GM19238 (cell line): ENCODE results near the gene SMURF2.
A peak's percentile ranks its signal among the peaks of the same experiment; 100 is the strongest.

ENCODE experiments used
- DNase-seq: peaks from one replicate; pipeline ENCODE4 v3.0.0; 2011; ENCODE audit warnings: low spot score; ENCODE audit not compliant: insufficient read length

The SMURF2 gene

DNA sequence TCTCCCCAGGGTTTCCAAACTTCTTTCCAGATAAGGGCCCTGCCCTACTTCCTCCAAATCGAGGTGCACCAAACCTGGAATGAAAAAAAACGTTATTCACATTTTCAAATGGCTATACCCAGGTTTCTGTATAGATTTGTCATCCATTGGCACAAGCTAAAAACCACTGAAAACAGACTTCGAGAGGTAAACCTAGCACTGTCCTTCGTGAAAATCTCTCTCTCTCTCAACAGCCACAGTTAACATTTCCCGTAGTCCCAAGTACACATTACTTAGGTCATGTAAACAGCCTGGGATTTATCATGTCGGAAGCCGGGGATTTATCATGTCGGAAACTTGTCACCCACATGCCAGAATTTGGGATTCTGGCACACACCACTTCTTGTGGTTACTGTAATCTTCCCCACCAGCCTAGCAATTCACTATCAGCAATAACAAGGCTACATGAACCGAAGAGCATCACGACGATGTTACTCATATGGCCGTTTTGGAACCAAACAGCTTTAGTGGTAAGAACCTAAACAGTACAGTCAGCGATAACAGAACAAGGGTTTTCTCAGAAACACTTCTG lies 157.3 kb downstream of the SMURF2 start:
- no peak for DNase-seq

DNA sequence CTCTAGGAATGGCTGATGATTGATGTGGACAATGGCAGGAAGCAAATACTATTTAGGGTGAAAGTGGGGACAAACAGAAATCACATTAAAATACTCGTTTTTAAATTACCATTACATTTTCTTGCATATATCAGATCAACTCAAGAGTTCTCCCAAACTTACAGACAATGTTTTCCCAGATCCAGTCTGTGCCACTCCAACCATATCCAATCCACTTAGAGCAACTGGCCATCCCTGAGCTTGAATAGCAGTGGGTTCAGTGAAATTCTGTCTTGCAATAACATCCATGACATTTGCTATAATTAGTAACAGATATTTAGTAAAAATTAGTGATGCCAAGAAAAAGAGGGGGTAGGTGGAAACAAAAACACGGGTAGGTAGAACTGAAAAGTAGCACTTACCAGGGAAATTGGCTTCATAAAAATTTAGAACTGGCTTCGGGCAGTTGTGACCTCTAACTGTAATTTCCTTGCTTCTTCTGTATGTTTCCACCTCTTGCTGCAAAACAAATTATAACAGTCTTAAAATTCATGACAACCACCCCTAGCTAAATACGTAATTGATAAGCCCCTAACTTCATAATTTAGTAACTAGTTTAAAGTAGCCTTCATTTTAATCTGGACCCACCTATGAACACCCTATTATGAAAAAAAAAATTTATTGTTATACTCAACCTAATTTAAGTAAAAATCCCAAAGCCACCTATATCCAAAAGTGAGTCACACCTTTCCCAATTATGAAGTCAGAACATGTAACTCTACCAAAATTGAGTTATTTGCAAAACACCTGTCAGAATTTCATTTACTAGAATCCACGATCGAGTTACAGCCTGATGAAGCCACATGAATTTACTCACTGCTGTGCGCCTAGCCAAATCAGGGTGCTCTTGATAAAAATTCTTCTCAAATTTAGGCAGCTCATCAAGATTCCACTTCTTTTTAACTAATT lies 158.0 kb downstream of the SMURF2 start:
- no peak for DNase-seq

DNA sequence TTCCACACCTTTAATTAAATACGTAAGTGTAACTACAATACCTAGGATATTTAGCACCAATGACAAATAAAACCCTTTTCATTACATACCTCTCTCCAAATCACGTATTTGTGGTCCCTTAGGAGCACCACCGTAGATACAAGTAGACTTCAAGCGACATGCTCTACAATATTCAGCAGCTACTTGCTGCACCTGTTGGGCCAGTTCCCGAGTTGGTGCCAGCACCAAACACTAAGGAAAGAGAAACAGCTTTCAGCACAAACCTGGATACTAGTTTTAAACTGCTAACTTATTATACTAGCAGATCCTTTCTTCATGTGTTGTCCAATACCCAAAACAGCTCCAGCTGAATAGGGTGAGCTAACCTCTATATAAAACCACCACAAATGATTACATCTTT lies 158.8 kb downstream of the SMURF2 start:
- no peak for DNase-seq

DNA sequence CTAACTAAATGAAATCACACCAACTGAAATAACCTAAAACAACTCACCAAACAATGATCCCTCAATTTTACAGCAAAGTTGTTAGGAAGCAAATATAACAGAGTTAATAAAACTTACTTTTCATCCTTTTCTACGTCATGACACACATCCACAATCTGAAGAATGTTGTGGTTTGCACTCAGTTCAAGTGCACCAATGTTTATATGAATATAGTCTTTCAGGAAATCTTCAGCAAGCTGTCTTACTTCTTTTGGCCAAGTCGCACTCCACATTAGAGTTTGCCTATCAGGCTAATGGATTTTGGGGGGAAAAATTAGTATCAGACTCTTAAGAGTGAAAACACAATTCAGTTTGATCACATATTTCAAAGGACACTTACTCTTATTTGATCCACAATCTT lies 159.3 kb downstream of the SMURF2 start:
- no peak for DNase-seq

DNA sequence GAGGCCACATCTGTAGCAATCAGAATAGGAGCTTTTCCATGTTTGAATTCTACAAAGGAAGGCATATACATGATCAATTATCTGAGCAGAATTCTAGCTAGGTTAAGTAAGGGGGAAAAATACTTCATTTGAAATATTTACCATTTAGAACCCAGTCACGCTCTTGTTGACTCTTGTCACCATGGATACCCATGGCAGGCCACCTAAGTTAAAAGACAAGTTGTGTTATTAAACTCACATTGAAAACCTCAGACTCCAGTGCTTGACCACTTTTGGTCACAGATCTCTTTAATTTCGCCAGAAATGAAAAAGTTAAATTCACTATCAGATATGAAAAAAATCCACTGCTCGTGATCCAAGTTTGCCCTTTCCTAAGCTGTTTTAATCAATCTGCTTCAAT lies 160.1 kb downstream of the SMURF2 start:
- DNase-seq = no peak

DNA sequence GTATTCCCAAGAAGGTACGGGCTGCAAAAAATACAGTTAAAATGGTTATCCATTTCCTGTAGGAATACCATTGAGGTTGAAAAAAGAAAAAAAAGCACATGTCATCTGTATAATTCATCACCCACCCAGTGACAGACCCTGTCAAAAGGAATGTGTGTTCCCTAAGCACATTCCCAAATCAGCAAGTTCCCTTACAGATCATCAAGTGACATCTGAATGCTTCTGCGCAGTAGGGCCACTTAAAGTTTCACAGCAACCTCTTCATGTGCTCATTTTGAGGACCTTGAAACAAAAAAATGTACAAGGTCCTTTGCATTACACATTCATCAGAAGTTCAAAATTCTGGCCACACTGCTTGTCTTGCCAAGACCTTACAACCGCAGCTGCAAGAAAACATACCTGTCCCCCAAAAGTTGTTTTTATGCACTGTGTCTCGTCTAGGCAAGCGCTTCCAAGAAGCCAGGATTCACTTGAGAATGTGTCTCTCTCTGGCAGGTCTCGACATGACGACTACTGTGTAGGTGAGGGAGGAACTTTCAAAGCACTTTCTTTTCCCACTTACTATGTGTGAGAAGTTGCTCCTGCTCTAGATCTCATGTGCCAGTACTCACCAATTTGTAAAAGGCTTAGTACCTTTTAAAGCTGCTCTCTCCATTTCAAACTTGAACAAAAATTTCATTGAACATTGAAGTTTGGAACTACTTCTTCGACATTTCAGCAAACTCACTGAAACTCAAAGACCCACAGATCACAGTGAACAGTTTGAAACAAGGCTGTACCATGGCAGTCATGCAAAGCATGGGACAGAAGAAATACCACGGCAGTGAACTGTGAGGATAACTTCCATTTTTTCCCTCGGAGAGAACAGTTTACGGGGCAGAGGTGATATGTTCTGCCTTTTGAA lies 161.0 kb downstream of the SMURF2 start:
- no peak for DNase-seq

DNA sequence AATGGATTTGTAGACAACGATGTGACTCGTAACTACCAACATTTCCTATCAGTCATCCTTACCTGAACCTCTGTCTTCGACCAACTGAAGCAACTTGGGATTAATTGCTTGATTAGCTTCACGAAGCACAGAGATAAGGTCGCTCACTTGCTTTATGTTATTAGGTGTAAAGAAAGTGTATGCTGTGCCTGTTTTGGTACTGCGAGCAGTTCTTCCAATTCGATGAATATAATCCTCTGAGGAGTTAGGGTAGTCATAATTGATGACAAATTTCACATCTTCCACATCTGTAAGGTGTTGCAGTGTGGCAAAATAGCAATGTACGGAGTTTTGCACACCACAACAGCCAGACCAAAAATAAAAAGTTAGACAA lies 161.6 kb downstream of the SMURF2 start:
- no peak for DNase-seq

DNA sequence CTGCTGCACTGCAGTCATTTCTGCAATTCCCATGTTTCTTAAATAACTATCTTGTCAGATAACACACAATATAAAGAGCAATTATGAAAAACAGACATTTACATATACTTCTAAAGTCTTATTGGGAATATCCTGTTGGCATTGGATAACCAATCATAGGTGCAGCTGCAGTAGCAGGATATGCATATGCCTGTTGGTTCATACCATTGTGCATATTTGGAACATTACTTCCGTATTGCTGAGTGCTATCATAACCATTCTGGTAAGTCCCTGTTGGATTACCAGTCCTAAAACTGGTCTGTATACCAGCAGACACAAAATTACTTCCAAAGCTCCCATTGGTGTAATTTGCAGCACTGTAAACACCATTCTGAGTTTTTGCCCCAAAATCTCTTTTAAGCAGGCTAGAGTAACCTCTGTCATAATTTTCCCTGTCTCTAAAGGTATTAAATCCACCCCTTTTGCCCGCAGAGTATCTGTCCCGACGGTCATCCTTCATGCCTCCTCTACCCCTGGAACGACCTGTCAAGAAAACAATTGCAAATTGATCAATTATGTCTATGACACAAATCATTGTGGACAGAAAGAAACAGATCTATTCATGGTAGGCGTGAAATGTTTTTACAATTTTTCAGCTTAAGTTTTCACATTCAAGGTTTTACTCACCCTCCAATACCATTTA lies 162.2 kb downstream of the SMURF2 start:
- DNase-seq = no peak

DNA sequence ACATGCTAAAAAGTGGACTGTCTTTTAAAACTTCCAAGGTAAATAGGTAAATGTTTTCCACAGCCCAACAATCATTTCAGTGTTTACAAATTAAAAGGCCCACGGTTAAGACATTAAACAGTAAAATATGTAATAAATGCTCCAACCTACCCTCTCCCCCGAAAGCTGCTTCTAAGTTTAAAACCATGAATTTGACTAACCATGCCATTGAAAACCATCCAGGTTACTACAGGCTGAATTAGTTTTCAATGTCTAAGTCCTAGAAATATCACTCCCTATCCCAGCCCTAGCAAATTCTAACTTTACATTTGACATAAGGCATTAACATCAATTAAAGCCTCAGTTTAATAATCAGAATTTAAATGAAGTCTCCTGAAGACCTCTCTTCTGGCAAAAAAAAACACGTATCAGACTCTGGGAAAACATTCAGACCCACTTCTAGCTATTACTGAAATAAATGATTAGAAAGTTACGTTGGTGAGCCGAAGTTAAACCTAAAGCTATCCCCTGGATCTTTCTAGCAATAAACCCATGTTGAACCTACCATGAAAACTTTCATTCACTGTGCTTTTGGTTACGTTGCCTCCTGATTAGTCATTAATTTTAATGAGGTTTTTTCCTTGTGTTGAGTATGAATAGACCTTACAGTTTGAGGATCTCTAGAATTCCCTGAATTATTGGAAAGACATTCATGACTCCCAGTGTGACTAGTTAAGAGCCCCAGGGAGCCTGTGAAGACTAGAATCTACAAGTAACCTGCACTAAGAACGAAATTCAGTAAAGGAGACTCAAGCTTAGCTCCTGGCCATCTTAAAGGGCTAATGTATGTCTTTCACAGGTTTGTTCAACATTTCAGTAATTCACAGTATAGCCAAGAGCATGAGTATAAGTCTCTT lies 163.6 kb downstream of the SMURF2 start:
- no peak for DNase-seq

DNA sequence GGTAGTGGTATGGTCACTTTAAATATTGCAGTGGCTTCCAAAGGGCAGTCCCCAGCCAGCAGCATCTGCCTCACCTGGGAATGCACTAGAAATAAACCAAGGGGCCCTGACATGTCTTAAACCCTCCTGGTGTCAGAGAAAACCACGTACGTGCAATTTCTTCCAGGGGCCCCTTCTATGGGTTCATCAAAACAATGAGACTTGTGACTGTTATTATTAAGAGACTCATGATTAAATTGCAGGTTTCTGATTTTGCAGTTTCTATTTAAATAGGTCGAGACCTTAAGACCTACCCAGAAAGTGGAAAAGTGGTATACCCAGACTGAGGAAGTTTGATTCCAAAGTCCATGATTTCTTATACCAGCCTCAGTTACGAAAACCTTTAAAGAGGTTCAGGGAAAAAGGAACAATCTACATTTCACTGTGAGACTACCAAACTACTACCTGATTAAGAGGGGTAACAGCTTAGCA lies 164.5 kb downstream of the SMURF2 start:
- no peak for DNase-seq

DNA sequence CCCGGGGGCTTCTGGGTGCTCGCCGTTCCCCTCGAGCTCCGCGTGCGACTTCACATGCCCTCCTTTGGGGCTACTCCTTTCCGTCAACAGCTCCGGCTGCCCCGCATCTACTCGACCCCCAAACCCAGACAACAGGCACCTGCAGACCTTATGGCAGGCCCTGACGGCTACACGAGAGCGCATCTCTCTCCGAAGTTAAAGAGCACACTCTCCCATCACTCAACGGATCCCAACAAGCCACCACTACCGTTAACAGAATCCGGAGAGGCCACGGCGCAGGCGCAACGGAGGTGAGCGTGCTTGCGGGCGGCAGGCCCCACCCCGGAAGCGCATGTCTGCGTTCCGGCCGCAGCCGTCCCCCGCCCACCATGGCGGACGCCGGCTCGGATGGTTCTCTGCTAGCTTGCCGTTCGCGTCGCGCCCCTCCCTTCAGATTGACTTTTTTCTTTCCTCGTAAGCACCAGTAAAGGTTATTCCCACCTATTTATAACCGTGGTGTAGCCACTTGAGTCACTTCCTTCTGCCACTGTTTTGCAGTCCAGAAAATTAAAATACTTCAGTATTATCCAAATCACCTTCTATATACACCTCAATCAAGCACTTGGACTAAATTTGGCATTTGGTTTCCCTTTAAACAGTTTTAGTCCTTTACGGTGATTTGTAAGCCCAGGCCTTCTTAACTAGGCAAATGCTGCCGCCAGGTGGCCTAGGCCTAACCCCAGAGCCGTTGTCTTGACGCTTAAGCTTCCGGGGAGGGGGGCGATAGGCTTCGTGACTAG lies 165.1 kb downstream of the SMURF2 start, which contains the start of gene POLG2:
Gene POLG2 (minus strand): TSS at position 269 of the 779 bp plus-strand sequence. CDS start 86 bp downstream, at position 183.
- peak; percentile 85 for DNase-seq

DNA sequence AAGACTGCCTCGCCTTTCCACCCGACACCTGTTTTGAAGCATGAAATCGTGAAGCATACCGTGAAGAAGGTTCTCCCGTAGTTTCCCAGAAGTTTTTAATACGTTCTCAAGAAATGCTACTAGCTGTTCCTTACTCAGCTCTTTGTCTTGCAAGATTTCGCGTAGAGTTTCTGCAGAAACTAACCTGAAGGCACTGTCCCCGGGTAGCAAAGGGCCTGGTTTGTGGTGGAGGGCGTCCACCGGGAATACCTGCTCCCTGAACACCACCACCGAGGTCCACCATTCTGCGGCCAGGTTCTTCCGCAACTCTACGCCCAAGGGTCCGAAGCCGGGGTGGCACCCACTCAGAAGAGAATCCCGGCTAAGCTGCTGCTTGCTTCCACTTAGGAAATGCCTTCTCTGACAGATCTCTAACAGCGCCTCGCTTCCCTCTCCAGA lies 165.7 kb downstream of the SMURF2 start:
- DNase-seq = no peak
